GM12875 (cell line): ENCODE measurements around the gene DNAJC28.

Experiments used
- H3K4me3 ChIP-seq: one replicate; pipeline ENCODE4 v1.5.1; 2011; ENCODE audit warnings: low read depth, low read length, control low read depth
- CTCF ChIP-seq: IDR thresholded peaks from 2 replicates; pipeline ENCODE4 v1.5.1; 2011; ENCODE audit warnings: low read depth, mild to moderate bottlenecking, control low read depth, inconsistent platforms, low read length, moderate library complexity, borderline replicate concordance; ENCODE audit not compliant: insufficient read depth

DNAJC28 gene

GRCh38 chr21:33487996-33488395 is 3.5 kb downstream of the DNAJC28 start:
- TF ChIP-seq CTCF, result no peak
- no peak overlapping the region for H3K4me3 ChIP-seq

- H3K4me3 ChIP-seq, result no peak overlapping the region
- TF ChIP-seq CTCF, result no peak
These were observed 10.1 kb downstream of the DNAJC28 start for GRCh38 chr21:33481314-33481943.

- no peak for TF ChIP-seq CTCF
- peak overlapping the region; percentile 72 for H3K4me3 ChIP-seq
These were observed 10.9 kb downstream of the DNAJC28 start for GRCh38 chr21:33480481-33481103.

- H3K4me3 ChIP-seq, result peak within 1 kb of the TSS; percentile 97
- peak; percentile 40 for TF ChIP-seq CTCF
These were observed 11.6 kb downstream of the DNAJC28 start, which contains the start of gene TMEM50B for GRCh38 chr21:33479679-33480480. TSS of gene TMEM50B (minus strand) at chr21:33479974. CDS start at chr21:33468885, 11,089 bp downstream.

GRCh38 chr21:33478935-33479678 is 12.4 kb downstream of the DNAJC28 start:
- no peak; the same call in 1 of the 2 replicates for TF ChIP-seq CTCF
- peak overlapping the region; percentile 97 for H3K4me3 ChIP-seq

- H3K4me3 ChIP-seq, result peak overlapping the region; percentile 97
These were observed 13.3 kb downstream of the DNAJC28 start for GRCh38 chr21:33478182-33478581.

More at GRCh38 chr21:33478182-33478581, 13.3 kb downstream of the DNAJC28 start:
- TF ChIP-seq CTCF, result no peak
